ENCODE results near the gene RNF125. TPM values are rescaled to one million over a fixed set of nuclear protein-coding genes. Genes with fewer than 3 reads are reported as not detected.
"Not testable (repeated sequence)": the region's sequence is repeated elsewhere in the genome, so short reads cannot be mapped to it uniquely, and the experiment has no call there.

Gene RNF125
- 0.02 and 0.36 TPM in 2 replicates for total RNA-seq (2014; rRNA removed; shearing (Covaris generic))

GRCh38 chr18:32018331-32019250, at the start of gene RNF125:
TSS of gene RNF125 (plus strand) at chr18:32018825. CDS start at chr18:32018864, 39 bp downstream.
- DNase-seq (ENCODE audit: low spot score), result peak; percentile 46

GRCh38 chr18:31970617-31971016, 48.0 kb upstream of the RNF125 start:
- no peak for DNase-seq (ENCODE audit: low spot score)

GRCh38 chr18:31973929-31974546, 44.6 kb upstream of the RNF125 start:
- no peak for DNase-seq (ENCODE audit: low spot score)

GRCh38 chr18:31976242-31976641, 42.4 kb upstream of the RNF125 start:
- DNase-seq (ENCODE audit: low spot score), result no peak

GRCh38 chr18:31977270-31977872, 41.3 kb upstream of the RNF125 start:
- peak; percentile 50 for DNase-seq (ENCODE audit: low spot score)

GRCh38 chr18:31978616-31979015, 40.0 kb upstream of the RNF125 start:
- DNase-seq (ENCODE audit: low spot score), result no peak

- DNase-seq (ENCODE audit: low spot score), result no peak
These were observed 38.9 kb upstream of the RNF125 start for GRCh38 chr18:31979714-31980113.

GRCh38 chr18:31980863-31981262, 37.8 kb upstream of the RNF125 start:
- DNase-seq (ENCODE audit: low spot score), result no peak

- no peak for DNase-seq (ENCODE audit: low spot score)
These were observed 35.6 kb upstream of the RNF125 start for GRCh38 chr18:31983020-31983419.

- no peak for DNase-seq (ENCODE audit: low spot score)
These were observed 34.6 kb upstream of the RNF125 start for GRCh38 chr18:31983976-31984375.

GRCh38 chr18:31990823-31991222, 27.8 kb upstream of the RNF125 start:
- no peak for DNase-seq (ENCODE audit: low spot score)

- no peak for DNase-seq (ENCODE audit: low spot score)
These were observed 22.6 kb upstream of the RNF125 start for GRCh38 chr18:31996007-31996406.

GRCh38 chr18:31998880-31999412, 19.7 kb upstream of the RNF125 start:
- DNase-seq (ENCODE audit: low spot score), result no peak

GRCh38 chr18:32001141-32001540, 17.5 kb upstream of the RNF125 start:
- DNase-seq (ENCODE audit: low spot score), result peak; percentile 13

GRCh38 chr18:32003822-32004221, 14.8 kb upstream of the RNF125 start:
- not testable (repeated sequence) for DNase-seq (ENCODE audit: low spot score)

GRCh38 chr18:32010124-32010721, 8.4 kb upstream of the RNF125 start:
- DNase-seq (ENCODE audit: low spot score), result peak; percentile 16

- no peak for DNase-seq (ENCODE audit: low spot score)
These were observed 7.4 kb upstream of the RNF125 start for GRCh38 chr18:32011193-32011592.

GRCh38 chr18:32019251-32019948, 775 bp downstream of the RNF125 start:
- peak; percentile 10 for DNase-seq (ENCODE audit: low spot score)

GRCh38 chr18:32019949-32020625, 1.5 kb downstream of the RNF125 start:
- DNase-seq (ENCODE audit: low spot score), result not testable (repeated sequence)

- no peak for DNase-seq (ENCODE audit: low spot score)
These were observed 3.3 kb downstream of the RNF125 start for GRCh38 chr18:32021756-32022564.

Measured in A172 (cell line).